CD8-positive, alpha-beta memory T cell (primary cell): ENCODE results near the gene TMEM95. TPM values are rescaled to one million over a fixed set of nuclear protein-coding genes. Genes with fewer than 3 reads are reported as not detected.

Source experiments
- CTCF ChIA-PET: fragments of 350-600 bp; sonication (Branson Sonifier 250); formaldehyde crosslinking; loops from one replicate; lab custom pipeline; 2021; ENCODE audit warnings: antibody characterized with exemption; lab: Charles Lee
- POLR2A ChIA-PET: fragments of 350-600 bp; sonication (Branson Sonifier 250); formaldehyde crosslinking; loops from one replicate; lab custom pipeline; 2021; ENCODE audit warnings: antibody characterized with exemption; lab: Charles Lee
- DNase-seq, 5 donors: peaks; one replicate each; pipeline versions ENCODE4 v3.0.0 to v3.0.0-alpha.2; 2020 to 2022; ENCODE audit warnings: mixed read lengths in 1 of 5
- H3K27ac ChIP-seq: one replicate; pipeline ENCODE4 v1.7.0; 2013; ENCODE audit warnings: low read depth, mild to moderate bottlenecking, low read length, moderate library complexity
- H3K27me3 ChIP-seq: 2 replicates; pipeline ENCODE4 v1.7.0; 2013; ENCODE audit warnings: low read length, mild to moderate bottlenecking; ENCODE audit not compliant: insufficient read depth, poor library complexity, severe bottlenecking
- H3K36me3 ChIP-seq: 2 replicates; pipeline ENCODE4 v1.7.0; 2013; ENCODE audit warnings: mild to moderate bottlenecking, low read length, moderate library complexity; ENCODE audit not compliant: insufficient read depth
- H3K4me1 ChIP-seq: 2 replicates; pipeline ENCODE4 v1.7.0; 2013; ENCODE audit warnings: mild to moderate bottlenecking, low read length, moderate library complexity; ENCODE audit not compliant: insufficient read depth
- H3K4me3 ChIP-seq: 2 replicates; pipeline ENCODE4 v1.7.0; 2013; ENCODE audit warnings: mild to moderate bottlenecking, low read length
- H3K9me3 ChIP-seq: 2 replicates; pipeline ENCODE4 v1.7.0; 2013; ENCODE audit warnings: mild to moderate bottlenecking, low read length
- H3K27ac Mint-ChIP-seq, 8 donors: one replicate each; pipeline ENCODE4 v1.8.0; 2020 to 2021; ENCODE audit warnings: mixed read lengths in 8 of 8, mild to moderate bottlenecking in 6 of 8, inconsistent platforms in 3 of 8, moderate library complexity in 3 of 8
- H3K27me3 Mint-ChIP-seq, 2 donors: one replicate each; pipeline ENCODE4 v1.8.0; 2020 to 2021; ENCODE audit warnings: mixed read lengths in 2 of 2, mild to moderate bottlenecking in 1 of 2, moderate library complexity in 1 of 2
- H3K36me3 Mint-ChIP-seq, 3 donors: one replicate each; pipeline ENCODE4 v1.8.0; 2020 to 2021; ENCODE audit warnings: mixed read lengths in 3 of 3, inconsistent platforms in 1 of 3, mild to moderate bottlenecking in 1 of 3
- H3K4me1 Mint-ChIP-seq, 3 donors: one replicate each; pipeline ENCODE4 v1.8.0; 2020 to 2021; ENCODE audit warnings: mixed read lengths in 3 of 3, inconsistent platforms in 1 of 3, mild to moderate bottlenecking in 1 of 3
- H3K4me3 Mint-ChIP-seq, 7 donors: one replicate each; pipeline ENCODE4 v1.8.0; 2020 to 2021; ENCODE audit warnings: mixed read lengths in 7 of 7, mild to moderate bottlenecking in 6 of 7, moderate library complexity in 4 of 7, inconsistent platforms in 2 of 7
- H3K9me3 Mint-ChIP-seq, 5 donors: one replicate each; pipeline ENCODE4 v1.8.0; 2020 to 2022; ENCODE audit warnings: mixed read lengths in 5 of 5, mild to moderate bottlenecking in 3 of 5, moderate library complexity in 2 of 5, inconsistent platforms in 1 of 5
- polyA plus RNA-seq: library from polyadenylated mRNA; unstranded; fragments of 300-500 nt; fragmentation: Illumina TruSeq; gene quantifications from one replicate; pipeline ENCODE4 v1.2.3, GENCODE V29; 2021
- total RNA-seq, 2 experiments: library from RNA; stranded (reverse); gene quantifications; one replicate each; pipeline ENCODE4 v1.2.3, GENCODE V29; 2021

The TMEM95 gene
- total and polyA plus RNA-seq, 3 experiments from 2014 or later, result not detected

DNA sequence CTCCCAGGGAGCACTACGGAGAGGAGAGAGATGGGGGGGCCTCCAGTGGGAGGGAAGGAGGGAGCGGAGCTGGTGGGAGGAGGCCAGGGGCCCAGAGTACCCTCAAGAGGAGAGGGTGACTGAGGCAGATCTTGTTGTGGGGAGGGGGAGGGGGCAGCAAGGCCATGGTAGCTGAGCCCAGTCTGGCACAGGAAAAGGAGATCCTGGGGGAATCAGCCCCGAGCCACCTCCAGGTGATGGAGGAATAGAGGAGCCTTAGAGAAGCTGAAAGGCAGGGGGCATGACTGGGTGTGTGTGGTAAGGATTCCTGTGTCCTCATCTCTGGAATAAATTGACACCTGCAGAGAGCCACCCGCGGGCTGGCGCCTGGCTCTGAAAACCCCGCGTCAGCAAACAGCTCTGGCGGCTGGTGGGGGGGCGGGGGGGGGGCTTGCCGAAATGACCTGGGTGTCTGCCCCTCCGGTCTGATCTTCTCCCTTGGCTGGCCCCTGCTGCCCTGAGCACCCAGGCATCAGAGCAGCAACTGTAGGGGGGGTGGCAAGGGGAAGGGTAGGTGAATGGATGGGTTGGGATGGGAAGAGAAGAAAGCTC lies 51.4 kb downstream of the TMEM95 start:
- no peaks in the 10 kb centered on the region for H3K36me3 ChIP-seq
- H3K27me3 ChIP-seq, result no peaks in the 10 kb centered on the region
- no peaks in the 10 kb centered on the region for H3K9me3 ChIP-seq
- ChIA-PET CTCF (interaction anchor here (1.0 to 1.9 kb wide), 2 partner anchors 21 to 30 kb away, joined by 3 to 5 read pairs; no protein-coding TSS in a partner anchor), POLR2A (interaction anchor here (1.1 kb wide), 1 partner anchor 22 kb away, joined by 3 read pairs; no protein-coding TSS in a partner anchor)
- Mint-ChIP-seq H3K9me3 (no peaks in the 10 kb centered on the region), H3K27me3 (peaks cover 0 to 5% of the 10 kb centered on the region in 2 donors), H3K4me1 (peaks cover 17 to 41% (median 23%) of the 10 kb centered on the region in 3 donors), H3K4me3 (peak overlapping the region in 6 of 7 donors; percentile 47 to 87 (median 70)), H3K27ac (peak overlapping the region in 3 of 8 donors; percentile 50 to 58 (median 55)), H3K36me3 (peaks cover 0 to 5% (median 0%) of the 10 kb centered on the region in 3 donors)
- H3K27ac ChIP-seq, result no peak overlapping the region
- no peak overlapping the region for H3K4me3 ChIP-seq
- DNase-seq, result no peak
- H3K4me1 ChIP-seq, result peaks cover 16% of the 10 kb centered on the region

Other genes with a start within 250 kb of the TMEM95 start
Only the 30 nearest of the 36 such genes appear.
- under 1 TPM; 0.46 to 0.55 TPM for gene ASGR1, start 175.8 kb upstream of the TMEM95 start, total RNA-seq
- not detected for gene ASGR1, start 175.8 kb upstream of the TMEM95 start, polyA plus RNA-seq
- 1 to 10 TPM; 3.5 to 4.4 TPM for gene DLG4, start 135.3 kb upstream of the TMEM95 start, total RNA-seq
- gene DLG4, start 135.3 kb upstream of the TMEM95 start, polyA plus RNA-seq, result 0.45 TPM
- gene ACADVL, start 135.2 kb upstream of the TMEM95 start, total RNA-seq, result 100 to 1,000 TPM; 281 to 288 TPM
- 109 TPM for gene ACADVL, start 135.2 kb upstream of the TMEM95 start, polyA plus RNA-seq
- 10 to 100 TPM; 61.8 to 65.5 TPM for gene DVL2, start 120.6 kb upstream of the TMEM95 start, total RNA-seq
- gene DVL2, start 120.6 kb upstream of the TMEM95 start, polyA plus RNA-seq, result 24.0 TPM
- gene PHF23, start 115.7 kb upstream of the TMEM95 start, total RNA-seq, result 10 to 100 TPM; 48.0 to 51.9 TPM
- 25.8 TPM for gene PHF23, start 115.7 kb upstream of the TMEM95 start, polyA plus RNA-seq
- gene GABARAP, start 112.7 kb upstream of the TMEM95 start, total RNA-seq, result 100 to 1,000 TPM; 156 to 165 TPM
- 914 TPM for gene GABARAP, start 112.7 kb upstream of the TMEM95 start, polyA plus RNA-seq
- 100 to 1,000 TPM; 224 to 240 TPM for gene CTDNEP1, start 103.4 kb upstream of the TMEM95 start, total RNA-seq
- 57.1 TPM for gene CTDNEP1, start 103.4 kb upstream of the TMEM95 start, polyA plus RNA-seq
- gene ELP5, start 102.9 kb upstream of the TMEM95 start, total RNA-seq, result 100 to 1,000 TPM; 106 to 111 TPM
- 84.8 TPM for gene ELP5, start 102.9 kb upstream of the TMEM95 start, polyA plus RNA-seq
- gene CLDN7, start 92.7 kb upstream of the TMEM95 start, total RNA-seq, result 1 to 10 TPM in 1 of 2 experiments, under 1 TPM in 1; 0.63 to 1.1 TPM
- 2.1 TPM for gene CLDN7, start 92.7 kb upstream of the TMEM95 start, polyA plus RNA-seq
- under 1 TPM; 0.18 to 0.24 TPM for gene SLC2A4, start 73.4 kb upstream of the TMEM95 start, total RNA-seq
- gene SLC2A4, start 73.4 kb upstream of the TMEM95 start, polyA plus RNA-seq, result not detected
- under 1 TPM; 0.07 to 0.26 TPM for gene YBX2, start 60.5 kb upstream of the TMEM95 start, total RNA-seq
- not detected for gene YBX2, start 60.5 kb upstream of the TMEM95 start, polyA plus RNA-seq
- 1,000 to 10,000 TPM; 1,533 to 1,595 TPM for gene EIF5A, start 47.5 kb upstream of the TMEM95 start, total RNA-seq
- gene EIF5A, start 47.5 kb upstream of the TMEM95 start, polyA plus RNA-seq, result 230 TPM
- 10 to 100 TPM; 81.1 to 85.2 TPM for gene GPS2, start 39.8 kb upstream of the TMEM95 start, total RNA-seq
- gene GPS2, start 39.8 kb upstream of the TMEM95 start, polyA plus RNA-seq, result 116 TPM
- 10 to 100 TPM; 60.1 to 60.7 TPM for gene NEURL4, start 25.8 kb upstream of the TMEM95 start, total RNA-seq
- 2.7 TPM for gene NEURL4, start 25.8 kb upstream of the TMEM95 start, polyA plus RNA-seq
- 100 to 1,000 TPM; 216 to 225 TPM for gene ACAP1, start 18.6 kb upstream of the TMEM95 start, total RNA-seq
- gene ACAP1, start 18.6 kb upstream of the TMEM95 start, polyA plus RNA-seq, result 274 TPM
- gene KCTD11, start 3.0 kb upstream of the TMEM95 start, total RNA-seq, result 1 to 10 TPM; 4.6 to 5.1 TPM
- 1.9 TPM for gene KCTD11, start 3.0 kb upstream of the TMEM95 start, polyA plus RNA-seq
- gene TNK1, start 25.9 kb downstream of the TMEM95 start, total RNA-seq, result 1 to 10 TPM; 4.4 to 5.8 TPM
- gene TNK1, start 25.9 kb downstream of the TMEM95 start, polyA plus RNA-seq, result 3.1 TPM
- 10 to 100 TPM; 79.1 to 81.6 TPM for gene PLSCR3, start 39.4 kb downstream of the TMEM95 start, total RNA-seq
- 152 TPM for gene PLSCR3, start 39.4 kb downstream of the TMEM95 start, polyA plus RNA-seq
- gene TMEM256, start 48.9 kb downstream of the TMEM95 start, total RNA-seq, result 10 to 100 TPM; 45.4 to 51.4 TPM
- gene TMEM256, start 48.9 kb downstream of the TMEM95 start, polyA plus RNA-seq, result 62.4 TPM
- gene NLGN2, start 52.7 kb downstream of the TMEM95 start, total RNA-seq, result 1 to 10 TPM; 5.6 to 6.6 TPM
- 0.06 TPM for gene NLGN2, start 52.7 kb downstream of the TMEM95 start, polyA plus RNA-seq
- gene SPEM1, start 65.2 kb downstream of the TMEM95 start, total RNA-seq, result not detected
- not detected for gene SPEM1, start 65.2 kb downstream of the TMEM95 start, polyA plus RNA-seq
- not detected for gene SPEM2, start 70.5 kb downstream of the TMEM95 start, total RNA-seq
- not detected for gene SPEM2, start 70.5 kb downstream of the TMEM95 start, polyA plus RNA-seq
- gene SPEM3, start 73.7 kb downstream of the TMEM95 start, total RNA-seq, result not detected
- not detected for gene SPEM3, start 73.7 kb downstream of the TMEM95 start, polyA plus RNA-seq
- gene TMEM102, start 80.3 kb downstream of the TMEM95 start, total RNA-seq, result 10 to 100 TPM; 11.1 to 11.9 TPM
- 23.3 TPM for gene TMEM102, start 80.3 kb downstream of the TMEM95 start, polyA plus RNA-seq
- 1 to 10 TPM in 1 of 2 experiments, under 1 TPM in 1; 0.85 to 1.1 TPM for gene FGF11, start 84.4 kb downstream of the TMEM95 start, total RNA-seq
- 0.12 TPM for gene FGF11, start 84.4 kb downstream of the TMEM95 start, polyA plus RNA-seq
- 1 to 10 TPM; 6.0 to 6.3 TPM for gene CHRNB1, start 89.9 kb downstream of the TMEM95 start, total RNA-seq
- 24.7 TPM for gene CHRNB1, start 89.9 kb downstream of the TMEM95 start, polyA plus RNA-seq
- 10 to 100 TPM; 22.8 to 23.1 TPM for gene ZBTB4, start 124.5 kb downstream of the TMEM95 start, total RNA-seq
- gene ZBTB4, start 124.5 kb downstream of the TMEM95 start, polyA plus RNA-seq, result 24.1 TPM
- gene SLC35G6, start 126.3 kb downstream of the TMEM95 start, total RNA-seq, result not detected
- 0.12 TPM for gene SLC35G6, start 126.3 kb downstream of the TMEM95 start, polyA plus RNA-seq
- 100 to 1,000 TPM; 190 to 192 TPM for gene POLR2A, start 129.2 kb downstream of the TMEM95 start, total RNA-seq
- 69.6 TPM for gene POLR2A, start 129.2 kb downstream of the TMEM95 start, polyA plus RNA-seq
- gene TNFSF12, start 193.9 kb downstream of the TMEM95 start, total RNA-seq, result 10 to 100 TPM; 18.6 to 22.5 TPM
- gene TNFSF12, start 193.9 kb downstream of the TMEM95 start, polyA plus RNA-seq, result 60.8 TPM